ENCODE measurements around the gene OVAAL.
"Not testable (repeated sequence)": the region's sequence is repeated elsewhere in the genome, so short reads cannot be mapped to it uniquely, and the experiment has no call there.

OVAAL gene

GRCh38 chr1:180540697-180541594 is 17.8 kb upstream of the OVAAL start:
- no peak for DNase-seq

- no peak for DNase-seq
Observed at GRCh38 chr1:180542113-180542837, 16.5 kb upstream of the OVAAL start.

- no peak for DNase-seq
Observed at GRCh38 chr1:180542838-180543145, 16.0 kb upstream of the OVAAL start.

- DNase-seq, result no peak
Observed at GRCh38 chr1:180544050-180544449, 14.7 kb upstream of the OVAAL start.

- DNase-seq, result no peak
Observed at GRCh38 chr1:180545991-180546390, 12.8 kb upstream of the OVAAL start.

GRCh38 chr1:180548686-180549317 is 10.0 kb upstream of the OVAAL start:
- no peak for DNase-seq

- DNase-seq, result not testable (repeated sequence)
Observed at GRCh38 chr1:180549770-180550169, 9.0 kb upstream of the OVAAL start.

- no peak for DNase-seq
Observed at GRCh38 chr1:180550241-180550640, 8.5 kb upstream of the OVAAL start.

GRCh38 chr1:180551997-180552396 is 6.8 kb upstream of the OVAAL start:
- no peak for DNase-seq

GRCh38 chr1:180553046-180553445 is 5.7 kb upstream of the OVAAL start:
- DNase-seq, result not testable (repeated sequence)

- no peak for DNase-seq
Observed at GRCh38 chr1:180555411-180555810, 3.4 kb upstream of the OVAAL start.

GRCh38 chr1:180560200-180560867 is 1.6 kb downstream of the OVAAL start:
- no peak for DNase-seq

GRCh38 chr1:180560868-180561600 is 2.3 kb downstream of the OVAAL start:
- no peak for DNase-seq

- DNase-seq, result no peak
Observed at GRCh38 chr1:180562640-180563025, 3.9 kb downstream of the OVAAL start.

GRCh38 chr1:180563026-180563827 is 4.5 kb downstream of the OVAAL start:
- no peak for DNase-seq

GRCh38 chr1:180565121-180565871 is 6.5 kb downstream of the OVAAL start:
- no peak for DNase-seq

GRCh38 chr1:180566026-180566425 is 7.3 kb downstream of the OVAAL start:
- DNase-seq, result no peak

GRCh38 chr1:180566495-180566894 is 7.7 kb downstream of the OVAAL start:
- DNase-seq, result no peak

- no peak for DNase-seq
Observed at GRCh38 chr1:180567654-180568053, 8.9 kb downstream of the OVAAL start.

- no peak for DNase-seq
Observed at GRCh38 chr1:180568184-180568583, 9.4 kb downstream of the OVAAL start.

Measured in suppressor macrophage treated with lipopolysaccharide for 4 hours (primary cell).